HG03196 (cell line): Measurements from ENCODE around the gene SCN7A.
A peak's percentile ranks its signal among the peaks of the same experiment; 100 is the strongest.
"Not testable (repeated sequence)": the region's sequence is repeated elsewhere in the genome, so short reads cannot be mapped to it uniquely, and the experiment has no call there.

ENCODE experiments used
- ATAC-seq: cut with Tn5 transposase; IDR thresholded peaks from one replicate; pipeline ENCODE4 v1.9.1; 2021; ENCODE audit not compliant: unreplicated experiment

Gene SCN7A

GRCh38 chr2:166494140-166494624, at the start of gene SCN7A:
Gene SCN7A (minus strand): TSS chr2:166494249. CDS start chr2:166477696, 16,553 bp downstream.
- no peak for ATAC-seq

- peak; percentile 93 for ATAC-seq
Measured at GRCh38 chr2:166539340-166540162, 45.5 kb upstream of the SCN7A start.

- no peak for ATAC-seq
Measured at GRCh38 chr2:166536111-166536510, 42.1 kb upstream of the SCN7A start.

GRCh38 chr2:166521155-166521554, 27.1 kb upstream of the SCN7A start:
- no peak for ATAC-seq

- no peak for ATAC-seq
Measured at GRCh38 chr2:166520604-166521003, 26.6 kb upstream of the SCN7A start.

GRCh38 chr2:166519391-166519962, 25.4 kb upstream of the SCN7A start:
- ATAC-seq: no peak

- no peak for ATAC-seq
Measured at GRCh38 chr2:166518634-166519390, 24.8 kb upstream of the SCN7A start.

GRCh38 chr2:166517533-166518061, 23.5 kb upstream of the SCN7A start:
- no peak for ATAC-seq

- no peak for ATAC-seq
Measured at GRCh38 chr2:166516712-166517303, 22.8 kb upstream of the SCN7A start.

- no peak for ATAC-seq
Measured at GRCh38 chr2:166513952-166514351, 19.9 kb upstream of the SCN7A start.

- ATAC-seq: no peak
Measured at GRCh38 chr2:166499281-166499680, 5.2 kb upstream of the SCN7A start.

- no peak for ATAC-seq
Measured at GRCh38 chr2:166491461-166491860, 2.6 kb downstream of the SCN7A start.

- ATAC-seq: no peak
Measured at GRCh38 chr2:166487171-166487570, 6.9 kb downstream of the SCN7A start.

GRCh38 chr2:166485558-166486178, 8.4 kb downstream of the SCN7A start:
- ATAC-seq: no peak

- no peak for ATAC-seq
Measured at GRCh38 chr2:166472332-166472731, 21.7 kb downstream of the SCN7A start.

- ATAC-seq: no peak
Measured at GRCh38 chr2:166468124-166469024, 25.7 kb downstream of the SCN7A start.

GRCh38 chr2:166464187-166464586, 29.9 kb downstream of the SCN7A start:
- no peak for ATAC-seq

GRCh38 chr2:166463640-166464039, 30.4 kb downstream of the SCN7A start:
- no peak for ATAC-seq

GRCh38 chr2:166458674-166459073, 35.4 kb downstream of the SCN7A start:
- no peak for ATAC-seq

- ATAC-seq: not testable (repeated sequence)
Measured at GRCh38 chr2:166455823-166456222, 38.2 kb downstream of the SCN7A start.
